K562 (cell line): Measurements from ENCODE around the gene MAGI3. TPM values are rescaled to one million over a fixed set of nuclear protein-coding genes. Genes with fewer than 3 reads are reported as not detected.

Source experiments
- CLOCK ChIP-seq: fragments of 250-450 bp; sonication (Bioruptor Pico); IDR thresholded peaks from 2 replicates; pipeline ENCODE4 v1.4.0; 2020; ENCODE audit warnings: mild to moderate bottlenecking, moderate library complexity, borderline replicate concordance
- CREBBP ChIP-seq: IDR thresholded peaks from one replicate; pipeline ENCODE4 v1.6.1; 2012; ENCODE audit warnings: low read depth, mild to moderate bottlenecking, control low read depth, inconsistent platforms, low read length
- DACH1 ChIP-seq: fragments of 450-650 bp; IDR thresholded peaks from 2 replicates; pipeline ENCODE4 v1.6.1; 2018; ENCODE audit not compliant: partially characterized antibody
- ESRRB ChIP-seq: fragments of 250-450 bp; sonication (Bioruptor Pico); IDR thresholded peaks from 2 replicates; pipeline ENCODE4 v1.5.0; 2020; ENCODE audit warnings: mild to moderate bottlenecking, moderate library complexity, borderline replicate concordance
- ETV6 ChIP-seq, 3 experiments: fragments of 150-350 bp in 1 of 3; sonication (generic) in 1 of 3; formaldehyde crosslinking in 1 of 3; IDR thresholded peaks; 2 replicates each; pipeline versions ENCODE4 v1.6.1 to v1.8.0; 2014 to 2022; ENCODE audit warnings: borderline replicate concordance in 2 of 3, low read depth in 2 of 3, antibody characterized with exemption in 1 of 3, low read length in 1 of 3, mild to moderate bottlenecking in 1 of 3, missing genetic modification reagents in 1 of 3
- FOSL1 ChIP-seq: fragments of 200-800 bp; sonication (Bioruptor generic); conservative IDR thresholded peaks from 2 replicates; pipeline ENCODE4 v1.6.1; 2016; ENCODE audit warnings: missing genetic modification characterization, missing compliant biosample characterization
- HDAC1 ChIP-seq, 2 experiments: fragments of 450-650 bp; IDR thresholded peaks; 2 replicates each; pipeline ENCODE4 v1.6.1; 2016 to 2017; ENCODE audit warnings: inconsistent platforms in 1 of 2, mild to moderate bottlenecking in 1 of 2, moderate library complexity in 1 of 2
- KDM1A ChIP-seq, 2 experiments: fragments of 450-650 bp; IDR thresholded peaks; 2 replicates each; pipeline ENCODE4 v1.6.1; 2016; ENCODE audit warnings: mild to moderate bottlenecking in 2 of 2
- MAFK ChIP-seq: IDR thresholded peaks from 2 replicates; pipeline ENCODE4 v1.6.1; 2011; ENCODE audit warnings: low read length, improper control_type of control experiment
- NFE2L1 ChIP-seq: fragments of 450-650 bp; IDR thresholded peaks from 2 replicates; pipeline ENCODE4 v1.6.1; 2016; ENCODE audit warnings: missing genetic modification characterization, low read depth, mild to moderate bottlenecking, missing compliant biosample characterization, moderate library complexity, borderline replicate concordance
- NFXL1 ChIP-seq: fragments of 450-650 bp; formaldehyde crosslinking; IDR thresholded peaks from 2 replicates; pipeline ENCODE4 v1.4.0; 2021; ENCODE audit warnings: mild to moderate bottlenecking
- NKRF ChIP-seq: fragments of 450-650 bp; IDR thresholded peaks from 2 replicates; pipeline ENCODE4 v1.6.1; 2016; ENCODE audit warnings: borderline replicate concordance
- PHF21A ChIP-seq: fragments of 450-650 bp; IDR thresholded peaks from 2 replicates; pipeline ENCODE4 v1.6.1; 2017; ENCODE audit warnings: low read depth, borderline replicate concordance
- PKNOX1 ChIP-seq: fragments of 450-650 bp; IDR thresholded peaks from 2 replicates; pipeline ENCODE4 v1.6.1; 2016
- POLR3G ChIP-seq: IDR thresholded peaks from 2 replicates; pipeline ENCODE4 v1.6.1; 2011; ENCODE audit not compliant: insufficient read length, insufficient replicate concordance; ENCODE audit errors: extremely low read depth
- PURB ChIP-seq: sonication (generic); formaldehyde crosslinking; IDR thresholded peaks from 2 replicates; pipeline ENCODE4 v1.9.0; 2021; ENCODE audit warnings: low read depth, mild to moderate bottlenecking, missing genetic modification reagents
- RCOR1 ChIP-seq, 2 experiments: IDR thresholded peaks; 2 replicates each; pipeline ENCODE4 v1.6.1; 2012; ENCODE audit warnings: low read depth in 2 of 2, low read length in 2 of 2, borderline replicate concordance in 1 of 2, improper control_type of control experiment in 1 of 2
- SNRNP70 ChIP-seq: fragments of 200-400 bp; formaldehyde crosslinking; optimal IDR thresholded peaks from 2 replicates; pipeline ENCODE3; 2017; ENCODE audit warnings: low read depth, low read length
- TAL1 ChIP-seq: fragments of 450-650 bp; IDR thresholded peaks from 2 replicates; pipeline ENCODE4 v1.6.1; 2016; ENCODE audit warnings: mild to moderate bottlenecking
- ZBTB7A ChIP-seq: IDR thresholded peaks from 2 replicates; pipeline ENCODE4 v1.6.1; 2011; ENCODE audit warnings: low read depth, mild to moderate bottlenecking, low read length, moderate library complexity, borderline replicate concordance; ENCODE audit not compliant: control insufficient read depth
- ZNF3 ChIP-seq: fragments of 250-450 bp; sonication (Bioruptor Pico); IDR thresholded peaks from 2 replicates; pipeline ENCODE4 v1.5.0; 2021; ENCODE audit warnings: mild to moderate bottlenecking, moderate library complexity
- ZNF79 ChIP-seq: fragments of 250-450 bp; sonication (Bioruptor Pico); IDR thresholded peaks from 2 replicates; pipeline ENCODE4 v1.4.0; 2020; ENCODE audit warnings: low read depth, mild to moderate bottlenecking, moderate library complexity
- polyA plus RNA-seq, 8 experiments: library from polyadenylated mRNA; depleted of rRNA in 4 of 8; stranded (reverse) in 5 of 8; unstranded in 3 of 8; fragments of >200 nt; fragmentation: Nextera tagmentation in 2 of 8; fragmentation: Illumina TruSeq in 1 of 8; extraction: Ambion mirVana in 2 of 8; extraction: Trizol in 1 of 8; gene quantifications; 2 replicates each; pipeline versions ENCODE4 v1.2.1 to v1.2.3, GENCODE V29; 2011 to 2014; ENCODE audit warnings: inconsistent platforms in 1 of 8, missing spikeins in 1 of 8
- total RNA-seq, 7 experiments: library from RNA; depleted of rRNA in 6 of 7; stranded (reverse); fragments of >200 nt in 6 of 7; fragmentation: Illumina TruSeq in 2 of 7; extraction: Trizol in 2 of 7; gene quantifications; 2 replicates each; pipeline versions ENCODE4 v1.2.1 to v1.2.3, GENCODE V29; 2011 to 2021; ENCODE audit warnings: low replicate concordance in 1 of 7

Gene MAGI3
- total and polyA plus RNA-seq, 9 of the 15 experiments (the other 6 are each of a cell fraction or from before 2014, with no cell fraction given): 1.0 to 8.6 (median 5.5) TPM

DNA sequence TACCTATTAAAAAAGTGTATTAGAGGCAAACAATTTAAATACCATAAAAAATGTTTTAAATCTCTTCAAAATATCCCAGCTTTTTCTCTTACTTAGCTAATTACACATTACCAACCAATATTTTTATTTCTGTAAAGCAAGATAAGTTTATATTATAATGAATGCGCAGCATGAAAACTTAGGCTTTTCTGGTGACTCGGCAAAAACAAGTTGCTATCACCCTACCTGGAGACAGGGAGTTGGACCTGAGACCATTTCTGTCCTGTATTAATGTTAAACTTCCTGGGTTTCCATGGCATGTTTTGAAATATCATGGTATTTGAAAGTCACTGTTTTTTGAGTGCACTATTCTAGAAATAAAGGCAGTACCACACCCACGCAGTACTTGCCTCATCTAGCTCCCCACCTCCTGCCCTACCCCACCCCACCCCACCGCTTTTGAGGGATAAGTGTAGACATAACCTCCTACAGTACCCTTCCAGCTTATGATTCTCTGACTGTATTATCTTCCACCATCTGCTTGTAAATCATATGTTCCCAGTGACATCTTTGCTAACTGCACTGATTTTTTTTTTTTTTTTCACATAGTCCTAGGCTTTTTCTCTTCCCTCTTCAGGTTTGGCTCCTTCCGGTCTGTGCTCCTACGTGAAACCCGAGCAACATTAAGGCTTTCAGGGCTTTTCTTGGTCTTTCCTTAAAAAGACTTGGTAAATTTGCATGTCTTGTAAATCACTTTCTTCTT lies 291.5 kb downstream of the MAGI3 start (continued):
- TF ChIP-seq PKNOX1 (peak; percentile 93), CLOCK (CRISPR knock-in tag) (no peak), HDAC1 (IDR thresholded peaks at IDR 0.05) (peak in 1 of 2 experiments; percentile 84; a peak in 2 of 4 replicates), ZNF79 (CRISPR knock-in tag) (no peak), PHF21A (peak; percentile 94; the same call in 1 of the 2 replicates), NKRF (0 out of 2 replicates have a peak, but pooled peaks have one; percentile 11), PURB (no peak), MAFK (peak; percentile 53; the same call in 1 of the 2 replicates), FOSL1 (no peak), NFE2L1 (tag) (peak; percentile 25; the same call in 1 of the 2 replicates), DACH1 (peak; percentile 23), NFXL1 (CRISPR knock-in tag) (no peak), ZNF3 (CRISPR knock-in tag) (no peak), POLR3G (no peak), ESRRB (CRISPR knock-in tag) (no peak), ETV6 (IDR thresholded peaks at IDR 0.05; ENCODE audit: borderline replicate concordance in 1 of 2, low read depth in 2 of 2, low read length in 1 of 2) (no peak), ETV6 (CRISPR knock-in tag; IDR thresholded peaks at IDR 0.05; ENCODE audit: borderline replicate concordance) (no peak), RCOR1 (IDR thresholded peaks at IDR 0.05; ENCODE audit: borderline replicate concordance in 1 of 2, low read depth in 2 of 2, low read length in 2 of 2) (peak in 1 of 2 experiments; percentile 81; a peak in 2 of 4 replicates), TAL1 (0 out of 2 replicates have a peak, but pooled peaks have one; percentile 16), SNRNP70 (no peak), ZBTB7A (no peak), CREBBP (no peak), KDM1A (IDR thresholded peaks at IDR 0.05) (peak; percentile 88 to 89)
